Ovary (tissue), 3 donors: Measurements from ENCODE around the gene NR1D2.

ENCODE experiments used
- EP300 ChIP-seq: sonication (generic); formaldehyde crosslinking; IDR thresholded peaks from one replicate; pipeline ENCODE4 v1.6.1; 2017; ENCODE audit warnings: antibody characterized with exemption
- POLR2A ChIP-seq: fragments of 450-650 bp; IDR thresholded peaks from one replicate; pipeline ENCODE4 v1.6.1; 2017; ENCODE audit warnings: antibody characterized with exemption, mild to moderate bottlenecking, moderate library complexity
- TF ChIP-seq, protein P1 (sequence below), 3 donors: fragments of 450-650 bp in 2 of 3; fragments of 200-600 bp in 1 of 3; IDR thresholded peaks; one replicate each; pipeline versions ENCODE4 v1.5.1 to v1.8.0; 2016 to 2022; ENCODE audit warnings: antibody characterized with exemption in 3 of 3, mild to moderate bottlenecking in 1 of 3
- donor health status: DM: no; HTN: no; CAD: no.

- TF ChIP-seq, protein P1, sequence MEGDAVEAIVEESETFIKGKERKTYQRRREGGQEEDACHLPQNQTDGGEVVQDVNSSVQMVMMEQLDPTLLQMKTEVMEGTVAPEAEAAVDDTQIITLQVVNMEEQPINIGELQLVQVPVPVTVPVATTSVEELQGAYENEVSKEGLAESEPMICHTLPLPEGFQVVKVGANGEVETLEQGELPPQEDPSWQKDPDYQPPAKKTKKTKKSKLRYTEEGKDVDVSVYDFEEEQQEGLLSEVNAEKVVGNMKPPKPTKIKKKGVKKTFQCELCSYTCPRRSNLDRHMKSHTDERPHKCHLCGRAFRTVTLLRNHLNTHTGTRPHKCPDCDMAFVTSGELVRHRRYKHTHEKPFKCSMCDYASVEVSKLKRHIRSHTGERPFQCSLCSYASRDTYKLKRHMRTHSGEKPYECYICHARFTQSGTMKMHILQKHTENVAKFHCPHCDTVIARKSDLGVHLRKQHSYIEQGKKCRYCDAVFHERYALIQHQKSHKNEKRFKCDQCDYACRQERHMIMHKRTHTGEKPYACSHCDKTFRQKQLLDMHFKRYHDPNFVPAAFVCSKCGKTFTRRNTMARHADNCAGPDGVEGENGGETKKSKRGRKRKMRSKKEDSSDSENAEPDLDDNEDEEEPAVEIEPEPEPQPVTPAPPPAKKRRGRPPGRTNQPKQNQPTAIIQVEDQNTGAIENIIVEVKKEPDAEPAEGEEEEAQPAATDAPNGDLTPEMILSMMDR (IDR thresholded peaks at IDR 0.05): peak; percentile 59 to 96 (median 96)
- TF ChIP-seq EP300 (no peak), POLR2A (no peak)
These were observed 54.0 kb downstream of the NR1D2 start for GRCh38 chr3:23999012-23999641.
